HG03159 (cell line): Measurements from ENCODE around the gene ARHGEF10L.

ENCODE experiments used
- ATAC-seq: cut with Tn5 transposase; IDR thresholded peaks from one replicate; pipeline ENCODE4 v1.9.1; 2021; ENCODE audit warnings: mild to moderate bottlenecking, moderate library complexity; ENCODE audit not compliant: unreplicated experiment

ARHGEF10L gene

GRCh38 chr1:17545356-17545755, 5.9 kb downstream of the ARHGEF10L start:
- no peak for ATAC-seq

GRCh38 chr1:17546946-17547670, 7.6 kb downstream of the ARHGEF10L start:
- ATAC-seq, result no peak

GRCh38 chr1:17549384-17549783, 9.9 kb downstream of the ARHGEF10L start:
- ATAC-seq, result no peak

GRCh38 chr1:17550729-17551584, 11.5 kb downstream of the ARHGEF10L start:
- no peak for ATAC-seq

- no peak for ATAC-seq
These were observed 12.3 kb downstream of the ARHGEF10L start for GRCh38 chr1:17551755-17552234.

GRCh38 chr1:17553975-17554700, 14.6 kb downstream of the ARHGEF10L start:
- no peak for ATAC-seq

GRCh38 chr1:17554954-17555353, 15.5 kb downstream of the ARHGEF10L start:
- no peak for ATAC-seq

GRCh38 chr1:17557986-17558385, 18.5 kb downstream of the ARHGEF10L start:
- ATAC-seq, result no peak

GRCh38 chr1:17558541-17558940, 19.0 kb downstream of the ARHGEF10L start:
- ATAC-seq, result no peak

- no peak for ATAC-seq
These were observed 19.6 kb downstream of the ARHGEF10L start for GRCh38 chr1:17558954-17559614.

- no peak for ATAC-seq
These were observed 20.3 kb downstream of the ARHGEF10L start for GRCh38 chr1:17559615-17560419.

- no peak for ATAC-seq
These were observed 21.7 kb downstream of the ARHGEF10L start for GRCh38 chr1:17561247-17561548.

- no peak for ATAC-seq
These were observed 22.1 kb downstream of the ARHGEF10L start for GRCh38 chr1:17561561-17561985.

- ATAC-seq, result no peak
These were observed 22.9 kb downstream of the ARHGEF10L start for GRCh38 chr1:17562375-17562774.

- ATAC-seq, result no peak
These were observed 24.2 kb downstream of the ARHGEF10L start for GRCh38 chr1:17563494-17564281.

- ATAC-seq, result no peak
These were observed 25.2 kb downstream of the ARHGEF10L start for GRCh38 chr1:17564458-17565393.

GRCh38 chr1:17565461-17566252, 26.2 kb downstream of the ARHGEF10L start:
- ATAC-seq, result no peak
